HG03558 (cell line): Measurements from ENCODE around the gene MACROH2A2.
"Not testable (repeated sequence)": the region's sequence is repeated elsewhere in the genome, so short reads cannot be mapped to it uniquely, and the experiment has no call there.

Source experiments
- ATAC-seq: cut with Tn5 transposase; IDR thresholded peaks from one replicate; pipeline ENCODE4 v1.9.1; 2021; ENCODE audit warnings: moderate number of reproducible peaks; ENCODE audit not compliant: unreplicated experiment; ENCODE audit errors: extremely low read depth

Gene MACROH2A2

GRCh38 chr10:70052462-70053217, at the start of gene MACROH2A2:
Gene MACROH2A2 (plus strand): TSS chr10:70052846. CDS start chr10:70075659, 22,813 bp downstream.
- ATAC-seq: no peak

- ATAC-seq: no peak
Observed at GRCh38 chr10:70007116-70007820, 45.4 kb upstream of the MACROH2A2 start.

GRCh38 chr10:70031215-70031614, 21.4 kb upstream of the MACROH2A2 start:
- no peak for ATAC-seq

GRCh38 chr10:70032667-70033289, 19.9 kb upstream of the MACROH2A2 start:
- no peak for ATAC-seq

- no peak for ATAC-seq
Observed at GRCh38 chr10:70034232-70034631, 18.4 kb upstream of the MACROH2A2 start.

GRCh38 chr10:70035531-70035930, 17.1 kb upstream of the MACROH2A2 start:
- ATAC-seq: no peak

GRCh38 chr10:70038923-70039322, 13.7 kb upstream of the MACROH2A2 start:
- no peak for ATAC-seq

- ATAC-seq: no peak
Observed at GRCh38 chr10:70041016-70041415, 11.6 kb upstream of the MACROH2A2 start.

GRCh38 chr10:70041739-70042138, 10.9 kb upstream of the MACROH2A2 start:
- not testable (repeated sequence) for ATAC-seq

- not testable (repeated sequence) for ATAC-seq
Observed at GRCh38 chr10:70047066-70047465, 5.6 kb upstream of the MACROH2A2 start.

- ATAC-seq: no peak
Observed at GRCh38 chr10:70048030-70048723, 4.5 kb upstream of the MACROH2A2 start.

GRCh38 chr10:70051848-70052247, 798 bp upstream of the MACROH2A2 start:
- ATAC-seq: no peak

GRCh38 chr10:70053218-70053840, 683 bp downstream of the MACROH2A2 start:
- ATAC-seq: no peak

GRCh38 chr10:70053841-70054288, 1.2 kb downstream of the MACROH2A2 start:
- ATAC-seq: no peak

GRCh38 chr10:70054902-70055301, 2.3 kb downstream of the MACROH2A2 start:
- no peak for ATAC-seq

- no peak for ATAC-seq
Observed at GRCh38 chr10:70055550-70055949, 2.9 kb downstream of the MACROH2A2 start.

- ATAC-seq: no peak
Observed at GRCh38 chr10:70057306-70057705, 4.7 kb downstream of the MACROH2A2 start.

- no peak for ATAC-seq
Observed at GRCh38 chr10:70060389-70060788, 7.7 kb downstream of the MACROH2A2 start.

GRCh38 chr10:70063418-70064098, 10.9 kb downstream of the MACROH2A2 start:
- no peak for ATAC-seq
